HG03280 (cell line): ENCODE data around the gene VAMP5.
A peak's percentile ranks its signal among the peaks of the same experiment; 100 is the strongest.
"Not testable (repeated sequence)": the region's sequence is repeated elsewhere in the genome, so short reads cannot be mapped to it uniquely, and the experiment has no call there.

Experiments used
- ATAC-seq: cut with Tn5 transposase; IDR thresholded peaks from one replicate; pipeline ENCODE4 v1.9.1; 2021; ENCODE audit warnings: mild to moderate bottlenecking, moderate library complexity; ENCODE audit not compliant: unreplicated experiment

VAMP5 gene

GRCh38 chr2:85582492-85582891 is 1.7 kb upstream of the VAMP5 start:
- ATAC-seq = no peak

- peak; percentile 62 for ATAC-seq
Observed at GRCh38 chr2:85583667-85584353, 421 bp upstream of the VAMP5 start.

- peak; percentile 33 for ATAC-seq
Observed at GRCh38 chr2:85584857-85585780, 888 bp downstream of the VAMP5 start.

- no peak for ATAC-seq
Observed at GRCh38 chr2:85585781-85586105, 1.5 kb downstream of the VAMP5 start.

GRCh38 chr2:85588236-85588635 is 4.0 kb downstream of the VAMP5 start:
- no peak for ATAC-seq

GRCh38 chr2:85588645-85589044 is 4.4 kb downstream of the VAMP5 start:
- ATAC-seq = no peak

GRCh38 chr2:85589181-85589580 is 5.0 kb downstream of the VAMP5 start:
- no peak for ATAC-seq

- ATAC-seq = no peak
Observed at GRCh38 chr2:85589982-85590791, 6.0 kb downstream of the VAMP5 start.

- no peak for ATAC-seq
Observed at GRCh38 chr2:85590950-85591349, 6.7 kb downstream of the VAMP5 start.

- ATAC-seq = no peak
Observed at GRCh38 chr2:85591563-85591962, 7.3 kb downstream of the VAMP5 start.

GRCh38 chr2:85592299-85592698 is 8.1 kb downstream of the VAMP5 start:
- ATAC-seq = not testable (repeated sequence)

GRCh38 chr2:85593023-85593422 is 8.8 kb downstream of the VAMP5 start:
- no peak for ATAC-seq

GRCh38 chr2:85594715-85595300 is 10.6 kb downstream of the VAMP5 start:
- ATAC-seq = no peak

- ATAC-seq = peak; percentile 99
Observed at GRCh38 chr2:85595301-85596025, 11.2 kb downstream of the VAMP5 start, which contains the start of gene RNF181. RNF181 (plus strand) TSS chr2:85595745; CDS start chr2:85595764, 19 bp downstream.

- ATAC-seq = no peak
Observed at GRCh38 chr2:85596026-85596333, 11.7 kb downstream of the VAMP5 start.

GRCh38 chr2:85596486-85597143 is 12.4 kb downstream of the VAMP5 start:
- no peak for ATAC-seq

GRCh38 chr2:85597241-85597640 is 13.0 kb downstream of the VAMP5 start:
- ATAC-seq = no peak

GRCh38 chr2:85598594-85599340 is 14.5 kb downstream of the VAMP5 start:
- ATAC-seq = no peak
